ENCODE results near the gene SELENOT.

GRCh38 chr3:150640256-150640655 is 37.1 kb downstream of the SELENOT start:
- no peak for TF ChIP-seq CTCF (IDR thresholded peaks at IDR 0.05)
- TF ChIP-seq EZH2 (IDR thresholded peaks at IDR 0.05): no peak
